ENCODE measurements around the gene PIK3R5.

Gene PIK3R5

DNA sequence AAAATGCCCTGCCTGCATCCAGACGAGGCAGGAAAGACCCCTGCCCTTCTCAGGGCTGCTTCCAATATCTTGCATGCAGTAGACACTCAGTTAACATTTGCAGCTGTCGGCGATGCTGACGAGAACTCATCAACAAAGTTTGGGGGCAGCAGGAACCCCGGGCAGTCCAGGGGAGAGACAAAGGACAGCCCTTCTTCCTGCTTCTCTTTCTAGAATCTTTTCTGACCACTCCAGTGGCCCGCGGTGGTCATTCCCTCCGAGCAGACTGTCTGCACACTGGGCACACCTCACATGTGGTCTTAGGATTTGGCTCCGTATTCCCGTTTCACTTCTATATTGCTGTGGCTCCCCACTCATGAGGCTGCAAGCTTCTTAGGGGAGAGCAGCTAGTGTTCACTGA is 135.4 kb downstream of the PIK3R5 start:
- DNase-seq (ENCODE audit: low read depth) = no peak

DNA sequence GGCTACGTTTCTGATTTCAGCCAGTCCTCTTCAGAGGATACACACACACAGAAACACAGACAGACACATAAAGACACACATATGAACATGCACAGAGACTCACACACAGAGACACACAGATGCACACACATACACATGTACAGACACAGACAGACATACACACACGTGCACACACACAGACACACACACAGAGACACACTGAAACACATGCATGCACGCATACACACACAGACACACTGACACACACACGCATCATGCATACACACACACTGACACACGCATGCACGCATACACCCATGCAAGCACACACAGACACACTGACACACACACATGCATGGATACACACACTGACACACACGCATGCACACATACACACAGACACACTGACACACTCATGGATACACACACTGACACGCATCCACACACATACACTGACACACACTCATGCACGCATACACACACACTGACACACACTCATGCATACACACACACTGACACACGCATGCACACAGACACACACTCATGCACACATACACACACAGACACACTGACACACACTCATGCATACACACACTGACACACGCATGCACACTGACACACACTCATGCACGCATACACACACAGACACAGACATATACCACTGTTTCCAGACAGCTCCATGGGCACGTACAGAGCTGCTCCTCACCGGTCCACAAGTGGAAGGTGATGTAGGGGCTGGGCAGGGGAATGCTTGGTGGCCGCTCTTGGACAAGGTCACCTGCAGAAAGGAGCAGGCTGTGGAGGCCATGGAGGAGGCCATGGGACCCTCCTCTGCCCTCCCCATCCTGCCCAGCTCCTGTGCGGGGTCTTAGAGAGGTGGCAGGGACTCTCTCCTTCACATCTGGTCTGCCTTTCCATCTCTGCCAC is 136.2 kb downstream of the PIK3R5 start:
- DNase-seq (ENCODE audit: low read depth) = no peak

Data from activated T-helper 9 cell treated with anti-CD3 and anti-CD28 coated beads, Interleukin-2, amount 50 U/mL, for 16 hours (primary cell).